GM11168 (cell line): ENCODE data around the gene SORBS2.

Source experiments
- in situ Hi-C: fragments of 300-500 bp; cut with MboI; formaldehyde crosslinking; loops from one replicate; pipeline ENCODE4 v1.12.0; 2022; ENCODE audit warnings: low sequenced_read_pairs; ENCODE audit not compliant: unreplicated experiment

The SORBS2 gene

DNA sequence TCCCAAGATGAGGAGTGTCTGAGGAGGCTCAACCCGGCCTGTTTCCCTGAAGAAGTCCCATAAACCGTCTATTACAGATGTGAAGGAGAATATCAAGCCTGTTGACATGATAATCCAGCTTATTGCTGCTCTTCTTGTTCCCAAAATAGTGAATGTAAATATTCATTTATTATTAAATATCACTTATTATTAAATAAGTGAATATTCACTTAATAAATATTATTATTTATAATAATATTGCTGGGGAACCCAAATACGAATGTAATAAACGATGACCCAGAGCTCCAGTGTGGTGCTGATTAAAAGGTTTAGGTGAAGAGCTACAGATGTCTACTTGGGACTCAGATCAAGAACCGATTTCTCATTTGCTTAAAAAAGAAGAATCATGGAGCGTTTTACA is 23.8 kb upstream of the SORBS2 start:
- in situ Hi-C loops: no loop called here

- in situ Hi-C loops: no loop called here
These were observed 23.3 kb upstream of the SORBS2 start for GRCh38 chr4:185835336-185835735.

DNA sequence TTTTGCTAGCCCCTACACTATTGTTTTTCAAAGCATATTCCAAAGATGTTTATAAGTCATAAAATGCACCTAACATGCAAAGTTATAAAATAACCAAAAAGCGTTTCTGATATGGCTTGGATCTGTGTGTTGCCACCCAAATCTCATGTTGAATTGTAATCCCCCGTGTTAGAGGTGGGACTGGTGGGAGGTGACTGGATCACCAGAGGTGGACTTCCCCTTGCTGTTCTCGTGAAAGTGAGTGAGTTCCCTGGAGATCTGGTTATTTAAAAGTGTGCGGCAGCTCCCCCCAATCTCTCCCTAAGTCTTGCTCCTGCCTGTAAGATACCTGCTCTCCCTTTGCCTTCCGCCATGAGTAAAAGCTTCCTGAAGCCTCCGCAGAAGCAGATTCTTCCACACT is 22.8 kb upstream of the SORBS2 start:
- in situ Hi-C loops: no loop called here

DNA sequence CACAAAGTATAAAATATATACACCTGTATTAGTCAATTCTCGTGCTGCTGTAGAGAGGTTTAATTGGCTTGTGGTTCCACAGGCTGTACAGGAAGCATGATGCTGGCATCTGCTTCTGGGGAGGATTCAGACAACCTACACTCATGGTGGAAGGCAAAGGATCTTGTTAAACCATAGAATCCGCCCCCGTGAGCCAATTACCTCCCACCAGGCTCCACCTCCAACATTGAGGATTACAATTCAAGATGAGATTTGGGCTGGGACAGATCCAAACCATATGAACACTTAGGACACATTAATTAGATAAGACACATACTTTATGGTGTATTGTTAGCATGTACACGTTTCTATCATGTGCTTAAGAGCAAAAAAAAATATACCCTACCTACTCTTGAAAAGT is 22.1 kb upstream of the SORBS2 start:
- in situ Hi-C loops: no loop called here

DNA sequence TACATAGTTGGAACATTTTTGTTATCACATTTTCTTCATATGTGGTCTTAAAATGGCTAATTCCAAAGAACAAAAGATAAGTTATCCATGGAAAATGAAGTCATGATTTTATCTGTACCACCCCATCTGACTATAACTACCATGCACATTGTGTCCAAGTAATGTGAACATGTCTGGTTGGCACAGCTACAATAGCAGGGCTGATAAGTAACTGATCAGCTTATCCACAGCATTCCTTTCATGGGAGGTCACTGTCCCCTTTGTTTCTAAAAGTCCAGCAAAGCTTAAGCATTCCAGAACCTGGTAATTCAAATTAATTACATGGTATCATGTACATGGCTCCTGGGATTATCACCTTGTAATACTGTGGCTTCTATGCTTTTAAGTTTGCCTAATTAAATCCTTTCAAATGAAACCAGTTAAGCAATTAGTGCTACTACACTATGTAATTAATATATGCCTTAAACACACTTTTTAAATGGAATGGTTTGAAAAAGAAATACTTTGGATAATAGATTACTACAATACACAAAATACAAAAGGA is 21.1 kb upstream of the SORBS2 start:
- in situ Hi-C loops: no loop called here

DNA sequence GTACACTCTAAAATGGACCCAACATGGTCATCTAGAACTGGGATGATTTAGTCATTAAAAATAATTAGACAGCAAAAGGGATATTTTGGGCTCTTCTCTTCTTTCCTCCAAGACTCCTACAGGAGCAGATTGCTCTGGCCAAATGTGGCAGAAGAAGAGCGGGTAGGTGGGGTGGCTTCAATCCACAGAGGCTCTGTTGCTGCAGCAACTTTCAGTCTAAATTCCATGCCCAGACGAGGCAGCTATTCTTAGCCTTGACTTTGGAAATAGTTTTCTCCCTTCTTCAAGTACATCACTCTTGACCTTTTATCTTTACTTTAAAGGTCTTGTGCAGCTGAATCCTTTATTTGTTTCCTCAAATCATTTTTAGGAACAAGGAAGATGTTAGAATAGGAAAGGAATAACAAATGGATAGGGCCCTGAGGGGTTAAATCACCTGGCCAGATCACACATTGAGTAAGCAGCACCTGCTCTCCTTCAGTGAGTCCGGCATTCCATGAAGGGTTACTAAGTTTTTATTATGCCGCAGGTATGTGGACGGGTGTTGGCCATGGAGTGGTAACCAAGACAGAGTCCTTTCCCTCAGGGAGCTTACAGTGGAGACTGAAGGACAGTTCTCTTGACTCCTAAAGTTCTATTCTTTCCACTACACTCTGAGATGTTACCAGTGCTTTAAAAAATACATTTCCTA is 19.3 kb upstream of the SORBS2 start:
- in situ Hi-C loops: no loop called here

DNA sequence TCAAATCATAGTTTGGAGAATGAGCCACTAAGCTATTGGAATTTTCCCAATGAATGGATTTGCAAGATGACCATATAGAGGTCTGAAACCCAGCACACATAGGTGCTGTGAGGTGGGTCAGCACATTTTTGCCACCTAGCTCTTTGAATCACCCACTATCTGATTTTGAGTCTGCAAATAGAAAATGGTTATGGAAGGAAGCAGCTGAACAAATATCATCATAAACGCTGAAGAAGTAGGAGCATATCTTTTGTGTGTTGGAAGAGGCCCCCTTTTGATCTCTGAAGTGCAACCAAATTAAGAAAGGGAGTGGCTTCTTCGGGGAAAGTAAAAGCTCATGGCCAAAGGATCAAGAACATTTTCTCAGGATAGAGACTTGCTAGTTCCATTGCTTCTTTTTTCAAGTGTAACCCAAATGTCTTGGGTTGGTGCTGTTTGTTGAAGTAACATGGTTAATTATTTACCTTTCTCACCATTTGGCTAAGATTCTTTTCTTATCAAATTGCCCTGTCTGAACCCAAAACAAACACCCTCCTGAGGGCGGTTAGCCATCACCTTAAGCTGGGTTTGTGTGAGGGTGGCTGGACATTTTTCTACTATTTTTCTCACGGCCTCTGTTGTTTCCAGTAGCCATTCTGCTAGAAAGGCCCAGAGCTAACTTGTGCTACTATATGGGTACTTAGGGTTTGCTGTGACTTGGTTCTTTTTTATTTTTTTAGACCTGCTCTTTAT is 18.4 kb upstream of the SORBS2 start:
- in situ Hi-C loops: no loop called here

DNA sequence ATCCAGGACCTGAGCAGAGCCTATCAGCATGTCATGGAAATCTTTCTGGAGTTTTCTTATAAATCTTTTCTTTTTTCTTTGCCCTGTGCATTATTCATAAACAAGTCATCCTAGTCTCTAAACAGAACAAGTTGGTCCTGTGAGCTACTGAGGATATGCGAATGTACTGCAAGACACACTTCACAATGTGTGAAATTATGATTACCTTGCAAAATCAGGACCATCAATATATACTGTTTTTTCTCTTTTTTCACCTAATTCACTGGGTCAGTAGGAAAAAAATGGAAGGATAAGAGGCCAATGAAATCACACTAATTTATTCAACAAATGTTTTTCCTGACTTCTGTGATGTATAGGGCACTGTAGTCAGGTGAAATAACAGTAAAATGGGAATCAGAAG is 14.4 kb upstream of the SORBS2 start:
- in situ Hi-C loops: no loop called here

DNA sequence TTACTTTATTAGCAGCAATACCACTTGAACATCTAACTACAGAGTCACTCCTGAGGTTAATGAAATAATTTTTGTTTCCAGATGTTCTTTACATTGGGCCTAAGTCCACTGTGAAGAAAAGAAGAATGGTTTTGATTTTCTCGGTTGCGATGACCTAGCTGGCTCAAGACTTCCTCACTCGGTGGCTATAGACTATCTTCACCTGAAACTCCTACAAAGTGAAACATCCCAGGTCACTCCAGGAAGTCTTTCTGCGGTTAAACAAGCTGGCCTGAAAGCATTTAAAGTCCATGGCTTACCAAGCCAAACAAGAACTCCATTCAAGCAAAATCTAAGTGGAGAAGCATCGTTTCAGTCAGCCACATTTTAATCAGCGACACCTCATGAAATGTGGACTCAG is 13.7 kb upstream of the SORBS2 start:
- in situ Hi-C loops: no loop called here

- in situ Hi-C loops: no loop called here
These were observed 10.8 kb upstream of the SORBS2 start for GRCh38 chr4:185822791-185823190.

DNA sequence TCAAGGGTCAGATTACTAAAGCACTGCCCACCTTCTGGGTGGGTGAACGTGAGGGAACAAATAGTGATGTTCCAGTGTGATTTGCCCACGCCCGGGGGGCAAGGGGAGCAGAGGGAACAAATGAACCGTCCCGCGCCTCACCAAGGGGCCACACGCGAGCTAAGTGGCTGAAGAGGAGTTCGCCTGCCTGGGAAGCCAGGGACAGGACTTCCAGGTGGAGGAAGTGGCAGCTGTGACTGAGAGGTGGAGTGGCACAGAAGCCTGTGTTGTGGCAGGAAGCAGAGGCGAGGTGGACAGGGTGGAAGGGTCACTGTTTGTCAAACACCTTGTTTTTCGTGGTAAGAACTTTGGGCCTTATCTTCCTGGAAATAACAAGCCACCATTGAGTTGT is 9.0 kb upstream of the SORBS2 start:
- in situ Hi-C loops: no loop called here

- in situ Hi-C loops: no loop called here
These were observed 8.4 kb upstream of the SORBS2 start for GRCh38 chr4:185820146-185821028.

DNA sequence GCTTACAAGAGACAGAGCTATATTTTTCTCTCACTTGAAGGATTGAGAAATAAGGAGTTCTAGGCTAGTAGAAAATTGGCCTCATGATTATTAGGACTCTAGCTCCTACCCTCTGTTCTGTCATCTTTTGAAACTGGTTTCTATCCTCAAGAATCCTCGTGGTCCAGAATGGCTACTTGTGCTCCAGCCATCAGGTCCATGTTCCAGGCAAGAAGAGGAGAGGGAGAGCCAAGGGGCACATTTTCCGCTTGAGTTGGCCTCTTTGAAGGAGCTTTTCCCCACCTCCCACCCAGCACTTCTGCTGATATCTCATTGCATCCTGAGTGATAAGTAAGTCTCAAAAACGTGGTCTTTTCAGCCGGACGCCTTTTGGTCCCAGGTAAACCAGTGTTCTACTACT is 7.2 kb upstream of the SORBS2 start:
- in situ Hi-C loops: no loop called here

DNA sequence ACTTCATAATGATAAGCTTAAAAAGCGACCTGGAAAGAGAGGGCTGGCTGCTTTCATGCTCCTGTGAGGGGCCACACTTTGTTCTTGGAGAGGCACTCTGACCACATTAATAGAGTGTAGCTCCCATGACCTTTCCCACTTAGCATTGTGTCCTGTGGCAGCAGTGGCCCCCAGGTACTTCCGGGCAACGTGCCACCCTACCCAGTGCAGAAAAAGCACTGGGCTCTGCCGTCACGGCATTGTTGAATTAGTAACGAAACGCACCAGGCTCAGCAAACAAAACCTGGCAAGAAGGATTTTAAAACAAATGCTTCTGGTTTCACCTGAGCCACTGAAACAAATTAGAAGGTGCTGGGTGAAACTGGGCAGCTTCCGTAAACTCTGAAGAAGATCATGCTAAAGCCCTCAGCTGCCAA is 5.4 kb upstream of the SORBS2 start:
- in situ Hi-C loops: no loop called here

DNA sequence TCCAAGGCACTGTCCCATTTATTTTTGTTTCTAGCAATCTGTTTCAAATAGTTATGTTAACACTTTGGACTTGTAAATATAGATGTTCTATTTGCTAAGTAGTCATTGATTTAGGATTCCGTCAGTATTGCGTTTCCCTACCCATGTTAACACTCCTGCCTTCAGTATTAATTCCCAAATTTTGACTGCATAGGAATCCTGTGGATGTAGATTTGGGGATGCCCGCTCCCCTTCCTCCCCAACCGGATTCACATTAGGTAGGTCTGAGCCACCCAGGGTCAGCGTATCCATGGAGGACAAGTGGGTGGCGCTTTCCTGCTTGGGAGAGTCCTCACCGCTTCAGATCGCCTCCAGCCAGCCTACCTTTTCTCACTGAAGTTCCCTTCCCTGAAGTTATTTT is 1.1 kb upstream of the SORBS2 start:
- in situ Hi-C loops: no loop called here

GRCh38 chr4:185810746-185811508 is 1.1 kb downstream of the SORBS2 start:
- in situ Hi-C loops: no loop called here

GRCh38 chr4:185809533-185810071 is 2.4 kb downstream of the SORBS2 start:
- in situ Hi-C loops: no loop called here

DNA sequence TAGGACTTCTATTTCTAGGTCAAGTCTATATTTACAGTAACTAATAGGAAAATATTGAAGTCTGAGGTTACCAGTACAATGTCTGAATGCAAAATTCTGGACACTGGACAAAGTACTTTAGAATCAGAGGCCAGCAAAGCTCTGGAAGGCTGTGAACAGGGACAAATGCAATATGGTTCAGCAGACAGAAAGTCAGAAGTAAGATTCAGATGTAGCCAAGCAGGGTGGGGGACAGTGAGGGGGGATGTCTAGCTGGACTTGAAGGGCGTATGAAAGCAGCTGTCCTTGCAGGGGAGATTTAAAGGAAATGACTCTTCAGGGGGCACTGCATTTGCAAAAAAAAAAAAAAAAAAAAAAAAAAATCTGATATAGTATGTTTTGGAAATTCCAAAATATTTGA is 2.9 kb downstream of the SORBS2 start:
- in situ Hi-C loops: no loop called here

DNA sequence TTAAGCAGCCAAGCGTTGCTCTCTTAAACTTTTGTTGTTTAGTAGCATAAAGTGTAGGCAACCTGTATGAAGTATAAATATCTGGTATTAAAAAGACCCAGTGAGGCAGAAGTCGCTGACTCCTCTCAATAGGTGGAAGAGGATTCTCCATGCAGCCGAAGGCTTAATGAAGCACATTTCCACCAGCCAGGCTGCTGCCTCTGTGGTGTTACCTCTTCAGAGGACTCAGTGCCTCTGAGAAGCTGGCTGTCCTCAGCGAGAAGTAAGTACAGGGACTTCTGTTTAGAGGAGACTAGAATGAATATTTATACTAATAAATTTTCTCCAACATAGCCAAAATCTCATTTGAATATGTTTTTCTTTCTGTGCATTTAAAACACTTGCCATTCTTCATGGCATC is 6.0 kb downstream of the SORBS2 start:
- in situ Hi-C loops: no loop called here

- in situ Hi-C loops: no loop called here
These were observed 6.7 kb downstream of the SORBS2 start for GRCh38 chr4:185805262-185805802.
